OCI-LY7 (cell line): ENCODE measurements around the gene MPZL2.

Experiments
- CTCF ChIP-seq: fragments of 200-600 bp; sonication (generic); conservative IDR thresholded peaks from 2 replicates; pipeline ENCODE4 v1.5.1; 2014; ENCODE audit warnings: mild to moderate bottlenecking, antibody characterized with exemption, low read length, moderate library complexity, mixed read lengths
- EZH2phosphoT487 ChIP-seq: fragments of 200-600 bp; sonication (generic); IDR thresholded peaks from 2 replicates; pipeline ENCODE4 v1.6.1; 2018; ENCODE audit warnings: low read depth, borderline replicate concordance, mild to moderate bottlenecking, mixed run types, antibody characterized with exemption, low read length, moderate library complexity, mixed read lengths

DNA sequence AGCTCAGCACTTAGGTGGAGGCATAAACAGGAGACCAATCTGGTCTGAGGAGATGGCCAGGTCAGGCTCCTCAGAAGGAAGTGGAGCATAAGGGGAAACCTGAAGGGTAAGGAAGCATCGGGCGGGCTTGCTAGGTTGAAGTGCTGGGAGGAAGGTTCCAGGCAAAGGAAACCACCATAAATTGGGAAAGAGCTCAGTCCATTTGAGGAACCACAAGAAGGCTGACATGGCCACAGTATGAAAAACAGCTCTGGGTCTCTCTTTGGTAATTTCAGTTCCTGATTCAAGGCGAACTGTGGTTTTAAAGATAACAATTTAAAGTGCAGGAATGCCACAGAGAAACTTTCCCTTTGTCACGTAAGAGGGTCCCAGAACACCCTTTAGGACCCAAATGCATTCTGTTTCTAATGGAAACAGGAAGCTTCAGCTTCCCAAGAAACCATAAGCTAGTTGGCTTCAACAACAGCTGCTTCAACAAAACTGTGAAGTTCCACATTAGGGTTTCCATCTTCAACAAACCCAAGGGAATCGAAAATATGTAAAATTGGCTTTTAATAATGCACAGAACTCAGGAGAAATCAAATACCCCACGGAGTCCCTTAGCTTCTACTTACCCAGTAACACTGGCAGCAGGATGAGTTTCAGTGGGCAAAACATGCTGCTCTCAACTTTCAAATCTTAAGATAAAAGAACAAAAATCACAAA lies 49.7 kb downstream of the MPZL2 start:
- TF ChIP-seq CTCF (no peak), EZH2phosphoT487 (no peak)
